HG03025 (cell line): ENCODE results near the gene CEACAM18.
"Not testable (repeated sequence)": the region's sequence is repeated elsewhere in the genome, so short reads cannot be mapped to it uniquely, and the experiment has no call there.

ENCODE experiments used
- ATAC-seq: cut with Tn5 transposase; IDR thresholded peaks from one replicate; pipeline ENCODE4 v1.9.1; 2021; ENCODE audit warnings: mild to moderate bottlenecking, moderate library complexity; ENCODE audit not compliant: unreplicated experiment, low FRiP score

The CEACAM18 gene

DNA sequence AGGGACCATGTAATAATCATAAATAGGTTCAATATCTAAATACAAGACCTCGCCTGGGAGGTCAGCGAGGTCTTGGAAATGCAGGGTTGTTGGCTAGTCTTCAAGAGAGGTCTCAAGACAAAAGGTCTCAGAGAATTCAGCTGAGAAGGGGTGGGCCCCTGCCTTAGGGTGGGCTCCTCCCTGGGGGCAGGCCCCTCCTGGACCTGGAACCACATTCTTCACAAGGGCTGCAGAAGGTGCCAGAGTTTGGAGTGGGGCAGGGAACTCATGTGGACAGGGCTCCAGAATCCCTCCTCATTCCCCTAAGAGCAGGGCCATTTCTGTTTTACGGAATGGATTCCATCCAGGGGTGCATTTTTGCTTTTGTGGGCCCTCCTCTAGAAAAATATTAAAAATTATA lies 10.2 kb downstream of the CEACAM18 start:
- ATAC-seq, result no peak

DNA sequence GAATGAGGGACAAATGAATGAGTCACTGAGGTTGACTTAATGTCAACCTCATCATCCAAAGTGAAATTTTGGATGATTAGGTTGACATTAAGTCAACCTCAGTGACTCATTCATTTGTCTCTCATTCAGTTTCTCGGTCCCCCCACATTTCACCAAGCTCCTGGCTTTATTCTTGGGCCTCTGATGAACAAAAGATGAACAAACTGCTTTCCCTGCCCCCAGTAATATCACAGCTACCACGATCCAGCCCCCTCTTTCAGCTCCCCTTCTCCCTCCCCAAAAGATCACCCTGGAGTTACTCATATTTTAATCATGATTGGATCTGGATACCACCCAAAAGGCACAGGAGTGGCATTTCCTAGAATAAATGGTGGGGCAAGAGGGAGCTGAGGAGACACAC lies 10.8 kb downstream of the CEACAM18 start:
- ATAC-seq, result no peak

DNA sequence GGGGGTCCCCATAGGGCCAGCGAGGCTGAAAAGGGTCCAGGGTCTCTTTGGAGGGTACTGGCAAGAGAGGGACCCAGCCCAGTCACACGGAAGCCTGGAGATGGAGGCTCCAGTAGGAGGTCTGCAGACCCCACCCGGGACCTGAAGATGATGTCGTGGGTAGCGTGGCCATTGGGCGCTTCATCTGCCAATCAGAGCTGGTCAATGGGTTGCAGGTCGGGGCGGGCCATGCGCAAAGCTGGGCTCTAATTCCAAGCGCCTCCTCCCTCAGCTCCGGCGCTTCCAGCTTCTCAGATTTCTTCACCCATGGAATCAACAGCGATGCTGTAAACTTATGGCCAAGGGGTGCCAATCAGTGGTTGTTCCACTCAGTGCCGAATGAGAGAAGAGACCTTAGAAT lies 12.3 kb downstream of the CEACAM18 start:
- no peak for ATAC-seq

DNA sequence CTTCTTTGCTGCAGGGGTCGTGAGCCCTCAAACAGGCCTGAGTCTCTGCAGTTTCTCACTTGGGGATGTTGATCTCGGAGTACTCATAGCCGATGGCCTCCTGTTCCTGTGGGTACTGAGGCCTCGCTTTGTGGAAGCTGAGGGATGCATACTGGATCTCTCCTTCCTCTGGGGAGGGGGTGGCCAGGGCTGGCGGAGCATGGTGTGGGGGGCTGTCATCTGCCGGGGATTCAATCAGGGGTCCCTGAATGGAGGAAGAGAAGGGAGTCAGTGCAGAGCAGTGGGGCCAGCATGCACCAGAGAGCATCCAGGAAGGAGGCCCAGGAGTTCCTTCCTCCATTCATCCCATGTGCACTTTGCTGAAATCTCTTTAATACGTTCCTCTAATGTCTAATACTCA lies 13.2 kb downstream of the CEACAM18 start:
- ATAC-seq, result no peak

DNA sequence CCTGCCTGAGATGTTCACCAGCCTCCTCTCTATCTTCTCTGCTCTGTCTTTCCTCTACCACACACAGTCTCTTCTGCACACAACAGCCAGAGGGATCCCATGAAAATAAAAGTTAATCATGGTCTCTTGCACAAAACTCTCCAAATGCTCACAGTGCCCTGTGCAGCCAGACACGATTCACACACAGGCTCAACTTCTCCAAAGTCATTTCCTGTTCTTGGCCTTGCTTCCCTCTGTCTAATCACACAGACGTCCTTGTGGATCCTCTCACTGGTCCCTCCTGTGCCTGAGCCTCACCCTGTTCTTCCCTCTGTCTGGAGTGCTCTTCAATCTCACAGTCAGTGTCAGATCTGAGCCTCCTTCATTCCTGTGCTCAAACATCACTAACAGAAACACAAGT lies 15.4 kb downstream of the CEACAM18 start:
- no peak for ATAC-seq

DNA sequence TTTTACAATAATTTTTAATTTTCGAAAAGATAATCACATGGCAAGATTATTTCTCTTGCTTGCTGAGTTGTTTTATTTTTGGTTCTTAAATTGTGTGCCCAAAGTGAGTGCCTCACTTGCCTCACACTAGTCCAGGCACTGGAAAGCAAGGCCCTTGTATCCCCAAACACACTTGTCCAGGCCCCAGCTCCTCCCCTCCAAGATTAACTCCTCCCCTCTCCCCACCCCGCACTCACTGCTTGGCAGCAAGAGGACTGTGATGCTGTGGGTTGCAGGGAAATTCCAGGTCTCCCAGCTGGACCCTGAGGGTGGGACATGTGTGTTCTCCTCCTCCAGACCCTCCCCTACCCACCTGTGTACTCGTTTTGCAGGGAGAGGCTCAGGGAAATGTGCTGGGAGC lies 19.3 kb downstream of the CEACAM18 start:
- no peak for ATAC-seq

DNA sequence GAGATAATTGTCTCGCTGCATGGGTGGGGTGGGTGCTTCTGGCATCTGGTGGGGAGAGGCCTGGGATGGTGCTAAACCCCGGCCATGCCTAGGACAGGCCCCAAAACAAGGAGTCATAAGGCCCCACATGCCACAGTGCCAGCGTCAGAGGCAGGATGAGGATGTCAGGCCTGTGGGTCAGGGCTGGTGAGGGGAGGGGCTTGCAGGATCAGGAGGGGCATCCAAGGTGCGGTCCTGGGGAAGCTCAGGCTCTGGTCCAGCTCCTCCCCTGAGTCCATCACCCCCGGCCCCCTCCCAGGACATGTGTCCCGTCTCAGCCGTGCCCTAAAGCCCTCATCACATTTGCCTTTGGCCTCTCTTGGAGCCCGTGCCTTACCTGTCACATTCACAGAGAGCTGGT lies 22.6 kb downstream of the CEACAM18 start:
- not testable (repeated sequence) for ATAC-seq

DNA sequence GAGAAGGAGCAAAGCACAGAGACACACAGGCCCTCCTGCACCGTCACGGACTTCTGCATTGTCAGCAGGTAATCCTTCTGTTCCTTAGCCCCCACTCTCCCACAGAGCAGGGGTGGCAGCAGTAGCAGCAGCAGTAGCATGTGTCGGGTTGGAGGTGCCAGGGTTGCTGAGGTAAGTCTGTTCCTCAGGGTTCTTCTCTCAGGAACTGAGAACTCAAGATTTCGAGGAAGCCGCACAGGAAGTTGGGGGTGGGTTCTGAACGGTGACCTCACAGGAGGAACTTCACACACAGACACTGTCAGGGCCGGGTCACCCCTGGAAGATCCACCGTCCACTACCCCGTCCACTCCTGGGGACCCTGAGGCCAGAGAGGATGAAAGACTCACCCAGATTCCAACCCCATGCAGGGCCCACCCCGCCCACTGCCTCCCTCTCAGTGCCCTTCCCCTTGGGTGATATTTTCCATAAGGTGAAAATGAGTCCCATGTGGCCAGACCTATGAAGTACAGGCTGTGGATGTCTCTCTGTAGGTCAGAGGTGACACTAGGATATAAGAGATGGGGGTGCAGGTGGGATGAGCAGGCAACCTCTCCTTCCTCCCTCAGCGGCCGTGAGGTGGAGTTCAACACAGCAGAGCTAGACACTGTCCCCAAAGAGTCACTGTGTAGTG lies 23.4 kb downstream of the CEACAM18 start, which contains the start of gene SIGLEC12:
Gene SIGLEC12 (minus strand): TSS at position 207 of the 670 bp plus-strand sequence. CDS start 67 bp downstream, at position 140.
- no peak for ATAC-seq

DNA sequence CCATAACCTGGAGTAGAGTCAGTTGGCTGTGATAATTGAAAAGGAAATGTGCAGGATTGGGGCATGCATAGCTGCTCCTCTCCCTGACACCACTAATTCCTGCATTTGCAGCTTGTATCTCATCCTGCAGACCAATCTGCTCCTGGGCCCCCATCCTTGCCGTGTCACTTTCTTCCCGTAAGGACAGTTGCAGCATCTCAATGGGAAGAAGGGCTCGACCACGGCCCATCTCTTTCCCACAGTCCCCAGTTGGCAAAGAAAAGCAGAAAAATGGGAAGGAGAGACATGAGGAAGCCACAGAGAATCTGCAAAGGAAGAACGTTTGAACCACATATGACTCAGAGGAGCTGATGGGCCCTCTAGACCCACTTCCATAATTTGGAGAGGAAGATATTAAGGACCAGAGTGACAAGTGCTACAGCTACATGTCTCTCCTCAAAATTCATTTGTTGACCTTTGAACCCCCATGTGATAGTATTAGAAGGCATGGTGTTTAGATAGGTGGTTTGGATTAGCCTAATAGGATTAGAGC lies 25.0 kb downstream of the CEACAM18 start:
- ATAC-seq, result no peak

DNA sequence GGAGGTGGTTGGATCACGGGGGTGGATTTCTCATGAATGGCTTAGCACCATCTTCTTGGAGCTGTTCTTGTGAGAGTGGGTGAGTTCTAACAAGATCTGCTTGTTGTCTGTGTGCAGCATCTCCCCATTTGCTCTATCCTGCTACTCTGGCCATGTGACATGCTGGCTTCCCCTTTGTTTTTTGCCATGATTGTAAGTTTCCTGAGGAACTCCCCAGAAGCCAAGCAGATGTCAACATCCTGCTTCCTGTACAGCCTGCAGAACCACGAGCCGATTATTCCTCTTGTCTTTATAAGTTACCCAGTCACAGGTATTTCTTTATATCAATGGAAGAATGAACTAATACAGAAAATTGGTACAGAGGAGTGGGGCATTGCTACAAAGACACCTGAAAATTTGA lies 25.6 kb downstream of the CEACAM18 start:
- no peak for ATAC-seq

DNA sequence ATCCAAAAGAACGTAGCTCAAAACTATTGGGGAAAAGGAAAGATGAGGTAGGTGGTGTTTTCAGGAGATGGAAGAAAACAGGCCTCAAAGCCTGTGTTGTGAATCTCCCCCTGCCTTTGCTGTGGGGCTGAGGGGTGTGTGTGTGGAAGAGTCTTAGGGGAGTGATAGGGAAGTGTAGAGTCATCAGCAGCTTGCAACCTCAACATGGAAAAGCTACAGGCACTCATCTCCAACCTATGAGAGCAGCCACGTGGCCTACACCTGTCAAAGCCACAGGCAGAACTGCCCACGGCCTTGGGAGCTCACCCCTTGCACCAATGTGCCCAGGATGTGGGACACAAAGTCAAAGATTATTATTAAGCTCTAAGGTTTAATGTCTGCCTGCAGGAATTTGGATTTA lies 27.6 kb downstream of the CEACAM18 start:
- no peak for ATAC-seq

DNA sequence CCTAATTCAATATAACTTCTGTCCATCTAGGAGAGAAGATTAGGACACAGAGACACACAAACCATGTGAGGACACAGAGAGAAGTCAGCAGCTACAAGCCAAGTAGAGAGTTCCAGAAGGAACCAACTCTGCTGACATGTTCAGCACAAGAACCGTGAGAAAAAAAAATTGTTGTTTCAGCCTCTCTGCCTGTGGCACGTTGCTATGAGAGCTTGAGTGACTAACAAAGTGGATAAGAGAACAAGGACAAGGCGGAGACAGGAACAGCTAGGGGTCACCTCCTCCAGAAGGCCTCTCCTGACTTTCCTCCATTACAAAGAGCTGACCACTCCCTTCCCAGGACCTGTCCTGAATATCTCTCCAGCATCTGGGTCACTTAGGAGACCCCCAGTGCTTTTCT lies 28.9 kb downstream of the CEACAM18 start:
- ATAC-seq, result no peak

DNA sequence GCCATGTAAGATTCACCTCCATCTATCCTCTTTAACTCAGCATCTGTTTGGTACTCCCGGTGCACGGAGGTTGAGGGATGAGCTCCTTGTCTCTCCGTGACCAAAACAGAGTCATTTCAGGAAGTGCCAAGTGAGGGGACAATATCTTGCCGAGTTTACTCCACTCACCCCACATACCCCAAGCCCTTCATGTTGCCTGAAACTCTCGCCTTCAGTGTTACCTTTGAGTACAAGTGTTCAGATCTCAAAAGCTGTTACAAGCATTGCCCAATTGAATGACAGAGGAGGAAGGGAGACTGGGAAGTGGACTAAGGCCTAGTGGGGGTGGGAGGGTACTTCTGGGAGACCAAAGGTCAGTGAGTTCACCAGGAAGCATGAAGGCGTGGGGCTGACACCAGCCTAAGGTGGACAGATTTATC lies 29.3 kb downstream of the CEACAM18 start:
- ATAC-seq, result no peak

DNA sequence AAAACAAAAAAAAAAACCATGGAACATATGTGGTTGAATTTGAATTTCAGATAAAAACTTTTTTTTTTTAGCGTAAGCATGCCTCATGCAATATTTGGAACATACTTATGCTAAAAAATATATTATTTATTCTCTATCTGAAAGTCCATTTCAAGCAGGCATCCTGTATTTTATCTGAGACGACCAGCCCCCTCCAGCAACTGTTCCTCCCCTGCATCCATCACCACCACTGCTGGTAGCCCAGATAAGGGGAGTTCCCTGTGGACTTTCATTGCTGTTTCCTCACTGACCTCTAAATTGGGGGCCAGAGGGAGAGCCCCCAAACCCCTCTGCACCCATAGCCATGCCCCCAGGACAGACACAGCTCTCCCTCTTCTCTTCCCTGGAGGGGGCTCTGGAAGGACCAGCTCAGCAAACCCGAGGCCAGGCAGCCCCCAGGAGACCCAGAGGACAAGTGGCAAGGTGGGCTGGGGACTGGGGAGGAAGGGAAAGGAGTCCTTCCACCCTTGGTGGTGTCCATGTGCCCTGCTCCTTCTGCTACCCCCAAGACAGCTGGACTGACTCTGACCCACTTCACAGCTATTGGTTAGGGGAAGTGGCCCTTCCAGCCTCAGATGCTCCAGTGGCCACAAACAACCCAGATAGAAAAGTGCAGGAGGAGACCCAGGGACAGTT lies 29.9 kb downstream of the CEACAM18 start:
- no peak for ATAC-seq

DNA sequence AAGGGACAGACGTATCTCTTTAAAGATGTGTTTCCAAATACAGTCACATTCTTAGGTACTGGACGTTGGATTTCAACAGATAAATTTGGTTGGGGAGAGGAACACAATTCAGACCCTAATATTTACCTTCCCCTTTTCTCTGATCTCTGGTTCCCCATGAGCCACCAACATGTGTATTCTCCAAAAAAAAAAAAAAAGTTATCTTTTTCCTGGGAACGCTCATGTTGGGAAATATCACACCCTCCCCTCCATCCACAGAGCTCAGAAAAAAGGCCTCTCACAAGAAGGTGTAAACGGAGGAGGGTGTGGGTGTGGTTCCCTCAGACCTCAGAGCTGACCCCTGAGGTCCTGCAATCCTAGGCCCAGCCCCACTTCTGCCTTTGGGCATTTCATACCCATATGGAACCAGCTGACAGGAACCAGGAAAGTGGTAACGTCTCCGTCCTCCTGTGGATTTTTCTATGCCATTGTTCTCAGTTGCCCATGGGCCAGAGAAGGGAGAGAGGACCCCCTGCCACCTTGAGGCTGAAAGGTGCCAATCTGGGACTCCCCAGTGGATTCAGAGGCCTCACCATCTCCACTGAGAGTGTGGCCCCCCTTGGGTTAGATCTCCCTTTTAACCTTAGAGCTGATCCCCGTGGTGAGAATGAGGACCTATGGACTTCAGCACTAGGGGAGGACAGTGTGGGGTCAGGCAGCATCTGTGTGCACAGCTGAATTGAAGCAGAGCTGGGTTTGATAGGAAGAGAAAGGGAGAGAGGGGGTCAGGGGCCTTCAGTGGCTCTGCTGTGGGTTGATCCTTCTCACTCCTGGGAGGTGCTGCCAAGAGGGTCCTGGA lies 31.7 kb downstream of the CEACAM18 start:
- no peak for ATAC-seq

DNA sequence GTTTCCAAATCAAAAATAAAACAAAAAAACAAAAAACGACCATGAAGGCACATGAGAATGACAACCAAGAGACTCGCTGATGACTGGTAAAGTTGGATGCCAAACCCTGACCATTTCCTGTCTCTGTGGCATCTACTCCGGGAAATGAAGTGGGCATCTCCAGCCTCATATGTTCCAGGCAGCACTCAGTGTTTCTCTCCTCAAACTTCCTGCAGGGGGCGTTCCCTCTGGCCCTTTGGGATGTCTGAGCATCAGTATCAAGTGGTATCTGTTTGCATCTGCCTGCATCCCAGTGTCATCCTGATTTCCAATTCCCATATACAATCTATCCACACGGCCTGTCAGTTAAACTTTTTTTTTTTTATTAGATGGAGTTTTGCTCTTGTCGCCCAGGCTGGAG lies 33.0 kb downstream of the CEACAM18 start:
- ATAC-seq, result no peak

DNA sequence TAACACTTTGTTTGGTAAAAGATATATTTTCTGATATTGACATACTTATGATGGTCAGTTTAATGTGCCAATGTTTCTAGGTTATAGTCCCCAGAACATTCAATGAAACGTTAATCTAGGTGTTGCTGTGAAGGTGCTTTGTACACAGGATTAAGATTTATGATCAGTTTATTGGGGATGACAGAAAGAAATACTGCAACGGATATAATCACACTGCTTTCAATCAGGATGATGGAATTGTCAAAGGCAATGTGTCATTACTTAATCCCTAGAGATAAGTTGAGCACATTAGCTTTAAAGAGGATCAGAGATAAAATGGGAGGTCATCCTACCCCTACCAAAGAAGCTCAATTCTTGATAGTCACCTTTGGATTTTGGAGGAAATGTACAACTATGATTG lies 35.6 kb downstream of the CEACAM18 start:
- ATAC-seq, result no peak

DNA sequence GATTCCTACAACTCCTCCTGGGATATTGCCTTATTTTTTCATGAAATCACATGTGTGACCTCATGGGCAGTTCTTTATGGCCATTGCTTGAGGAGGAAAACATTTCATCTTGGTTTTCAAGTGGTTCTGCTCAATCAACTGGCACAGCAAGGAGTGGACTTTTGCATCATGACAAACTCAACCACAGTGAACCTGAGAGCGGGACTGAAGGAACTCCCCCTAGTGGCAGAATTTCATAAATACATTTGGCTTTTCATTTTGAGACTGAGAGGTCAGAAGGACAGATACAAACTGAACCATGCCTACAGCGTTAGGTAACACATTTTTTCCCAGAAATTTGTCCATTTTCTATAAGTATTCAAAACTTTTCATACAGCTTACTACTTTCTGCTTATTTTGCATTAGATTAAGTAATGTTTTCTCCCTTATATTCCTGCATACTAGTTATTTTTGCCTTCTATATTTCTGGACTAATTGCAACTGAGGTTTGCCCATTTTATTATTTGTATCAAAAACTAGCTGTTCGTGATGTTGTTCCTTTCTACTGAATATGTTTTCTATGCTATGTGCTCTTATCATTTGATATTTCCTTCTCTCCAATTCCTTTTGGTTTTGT lies 36.6 kb downstream of the CEACAM18 start:
- ATAC-seq, result no peak

DNA sequence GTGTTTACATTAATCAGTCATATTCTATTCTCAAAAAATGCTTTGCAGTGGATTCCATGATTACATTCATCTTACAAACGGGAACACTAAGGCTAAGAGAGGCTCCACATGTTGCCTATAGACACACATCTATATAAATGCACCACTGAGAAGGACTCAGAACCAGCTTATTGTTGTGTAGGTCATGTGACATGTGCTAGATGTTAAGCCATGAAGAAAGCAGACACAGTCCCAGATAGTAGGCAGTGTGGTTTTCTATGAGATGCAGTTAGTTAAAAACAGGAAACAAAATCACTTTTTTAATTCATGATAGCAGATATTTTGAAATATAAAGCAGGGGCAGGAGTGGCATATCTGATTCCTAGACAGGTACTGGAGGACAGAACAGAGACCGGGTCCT lies 42.4 kb downstream of the CEACAM18 start:
- no peak for ATAC-seq

DNA sequence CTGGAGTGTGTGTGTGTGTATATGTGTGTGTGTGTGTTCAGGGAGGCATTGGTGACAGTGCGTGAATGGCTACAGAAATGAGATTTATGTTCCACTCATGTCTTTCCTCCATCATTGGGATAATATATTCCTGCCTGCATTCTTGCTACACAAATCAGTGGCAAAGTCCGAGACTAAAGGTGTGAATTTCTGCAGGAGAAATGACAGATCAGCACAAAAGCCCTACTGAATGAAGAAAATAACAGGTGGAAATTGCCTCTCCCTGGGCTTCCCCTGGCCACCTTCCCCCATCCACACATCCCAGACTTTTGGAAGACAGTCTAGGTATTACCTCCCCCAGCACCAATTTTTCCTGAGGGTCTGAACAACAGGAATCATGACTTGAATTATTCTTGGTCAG lies 43.0 kb downstream of the CEACAM18 start:
- ATAC-seq, result no peak

DNA sequence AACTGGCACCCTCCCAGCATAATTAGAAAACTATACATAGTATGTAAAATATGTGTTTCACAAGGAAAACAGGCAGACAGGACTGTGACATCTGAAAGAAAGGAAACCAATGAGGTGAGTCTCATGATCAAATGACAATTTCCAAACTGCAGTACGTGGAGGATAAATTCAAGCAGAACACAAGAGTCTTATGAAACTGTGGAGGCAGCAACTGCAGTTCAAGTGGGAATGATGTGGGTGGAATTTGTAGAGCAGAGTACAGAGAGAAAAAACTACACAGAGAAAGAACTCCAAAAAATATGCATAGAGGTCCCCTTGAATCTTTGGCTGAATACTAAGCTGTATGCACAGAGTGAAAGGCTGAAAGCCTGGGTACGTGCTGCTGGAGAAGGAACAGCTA lies 43.4 kb downstream of the CEACAM18 start:
- ATAC-seq, result no peak
